Stimulated activated CD8-positive, alpha-beta memory T cell treated with anti-CD3 and anti-CD28 coated beads, Interleukin-15, amount 100 ng/mL, for 4 hours (primary cell): ENCODE data around the gene CNFN.

ENCODE experiments used
- DNase-seq, 2 donors: peaks; one replicate each; pipeline ENCODE4 v3.0.0-alpha.2; 2020; ENCODE audit warnings: low read depth in 2 of 2

Gene CNFN

GRCh38 chr19:42375415-42376176 is 14.5 kb downstream of the CNFN start:
- no peak for DNase-seq

- no peak for DNase-seq
Observed at GRCh38 chr19:42374826-42375376, 15.2 kb downstream of the CNFN start.

- DNase-seq = no peak
Observed at GRCh38 chr19:42370626-42371175, 19.4 kb downstream of the CNFN start.

GRCh38 chr19:42370068-42370520 is 20.0 kb downstream of the CNFN start:
- no peak for DNase-seq

GRCh38 chr19:42369433-42370067 is 20.5 kb downstream of the CNFN start:
- no peak for DNase-seq

GRCh38 chr19:42368765-42369164 is 21.3 kb downstream of the CNFN start:
- DNase-seq = no peak

- DNase-seq = no peak
Observed at GRCh38 chr19:42368360-42368759, 21.7 kb downstream of the CNFN start.

GRCh38 chr19:42367929-42368328 is 22.2 kb downstream of the CNFN start:
- no peak for DNase-seq

GRCh38 chr19:42366673-42367072 is 23.4 kb downstream of the CNFN start:
- no peak for DNase-seq

- no peak for DNase-seq
Observed at GRCh38 chr19:42363614-42364346, 26.3 kb downstream of the CNFN start.

- DNase-seq = no peak
Observed at GRCh38 chr19:42362891-42363440, 27.1 kb downstream of the CNFN start.

GRCh38 chr19:42362342-42362741 is 27.8 kb downstream of the CNFN start:
- DNase-seq = no peak

GRCh38 chr19:42361545-42361910 is 28.6 kb downstream of the CNFN start:
- DNase-seq = no peak

GRCh38 chr19:42360787-42361544 is 29.1 kb downstream of the CNFN start:
- DNase-seq = no peak

- no peak for DNase-seq
Observed at GRCh38 chr19:42357290-42357689, 32.8 kb downstream of the CNFN start.

GRCh38 chr19:42356686-42357085 is 33.4 kb downstream of the CNFN start:
- DNase-seq = no peak

GRCh38 chr19:42355896-42356295 is 34.2 kb downstream of the CNFN start:
- DNase-seq = no peak

GRCh38 chr19:42353341-42354015 is 36.6 kb downstream of the CNFN start:
- DNase-seq = no peak

GRCh38 chr19:42352301-42353259 is 37.5 kb downstream of the CNFN start:
- DNase-seq = no peak
